Glomerular visceral epithelial cell (primary cell): ENCODE results near the gene LINGO4.
"Not testable (repeated sequence)": the region's sequence is repeated elsewhere in the genome, so short reads cannot be mapped to it uniquely, and the experiment has no call there.

ENCODE experiments used
- DNase-seq: peaks from one replicate; pipeline ENCODE4 v3.0.0-alpha.2; 2016; ENCODE audit errors: extremely low spot score

LINGO4 gene

DNA sequence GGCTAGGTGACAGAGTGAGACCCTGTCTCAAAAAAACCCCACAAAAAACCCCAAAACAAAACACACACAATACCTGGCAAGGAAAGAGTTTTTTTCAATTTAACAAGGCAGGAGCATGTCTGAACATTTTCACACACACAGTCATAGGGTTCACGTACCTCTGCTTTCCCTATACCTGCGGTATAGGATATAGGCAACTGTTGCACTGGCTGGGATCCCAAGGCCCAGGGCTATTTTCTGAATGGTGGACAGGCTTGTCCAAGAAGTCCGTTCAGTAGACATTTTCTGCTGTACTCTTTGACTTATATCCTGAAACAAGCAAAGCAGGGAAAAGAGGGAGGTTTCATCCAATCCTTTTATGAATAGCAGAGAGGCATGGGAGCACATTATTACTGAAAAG is 22.5 kb downstream of the LINGO4 start:
- DNase-seq: no peak

DNA sequence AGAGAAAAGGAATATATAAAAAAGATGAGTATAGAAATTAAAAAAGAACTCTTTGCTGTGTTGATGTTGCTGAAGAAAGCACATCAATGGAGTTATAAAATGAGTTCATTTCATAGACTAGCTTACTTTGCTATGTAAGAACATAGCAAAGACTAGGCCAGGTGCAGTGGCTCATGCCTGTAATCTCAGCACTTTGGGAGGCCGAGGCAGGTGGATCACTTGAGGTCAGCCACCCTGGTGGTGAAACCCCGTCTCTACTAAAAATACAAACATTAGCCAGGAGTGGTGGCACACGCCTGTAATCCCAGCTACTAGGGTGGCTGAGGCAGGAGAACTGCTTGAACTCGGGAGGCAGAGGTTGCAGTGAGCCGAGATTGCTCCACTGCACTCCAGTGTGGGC is 23.2 kb downstream of the LINGO4 start:
- DNase-seq: not testable (repeated sequence)

DNA sequence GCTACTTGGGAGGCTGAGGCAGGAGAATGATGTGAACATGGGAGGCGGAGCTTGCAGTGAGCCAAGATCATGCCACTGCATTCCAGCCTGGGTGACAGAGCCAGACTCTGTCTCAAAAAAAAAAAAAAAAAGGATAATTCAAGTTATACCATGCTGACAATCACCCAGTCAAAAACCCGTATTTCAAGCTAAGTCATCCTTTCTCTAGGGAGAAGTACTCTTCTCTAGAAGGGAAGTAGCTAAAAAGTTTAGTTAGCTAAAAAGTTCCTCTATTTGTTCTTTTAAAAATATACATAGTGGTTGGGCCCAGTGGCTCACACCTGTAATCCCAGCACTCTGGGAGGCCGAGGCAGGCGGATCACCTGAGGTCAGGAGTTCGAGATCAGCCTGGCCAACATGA is 24.5 kb downstream of the LINGO4 start:
- DNase-seq: not testable (repeated sequence)

DNA sequence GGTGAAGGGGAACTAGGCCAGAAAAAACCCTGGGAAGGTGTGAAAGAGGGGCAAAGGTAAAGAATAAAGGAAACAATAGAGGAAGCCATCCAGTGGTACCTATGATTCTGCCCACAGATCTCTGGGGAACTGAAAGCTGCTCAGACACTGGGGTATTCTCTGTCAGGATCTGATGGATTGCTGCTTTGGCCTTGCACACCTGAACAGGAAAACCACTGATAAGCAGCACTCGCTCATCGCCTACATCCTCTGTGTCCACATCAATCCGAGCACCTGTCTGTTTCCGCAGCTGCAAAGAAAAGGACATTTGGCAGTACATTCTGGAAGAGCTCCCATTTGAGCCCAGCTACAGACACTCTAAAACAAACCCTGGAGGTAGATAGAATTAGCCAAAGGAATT is 25.4 kb downstream of the LINGO4 start:
- DNase-seq: no peak

DNA sequence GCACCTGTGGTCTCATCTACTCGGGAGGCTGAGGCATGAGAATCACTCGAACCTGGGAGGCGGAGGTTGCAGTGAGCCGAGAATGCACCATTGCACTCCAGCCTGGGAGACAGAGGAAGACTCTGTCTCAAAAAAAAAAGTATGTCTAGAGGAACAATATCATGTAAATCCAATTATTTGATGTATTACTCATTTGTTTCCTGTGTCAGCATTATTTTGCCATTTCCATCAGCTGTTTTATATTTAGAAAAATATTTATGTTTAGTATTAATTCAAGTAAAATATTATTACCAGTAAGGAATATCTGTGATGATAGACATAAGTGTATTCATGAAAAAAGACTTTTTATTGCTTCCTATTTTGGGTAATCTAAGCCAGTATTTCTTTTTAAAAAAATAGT is 27.9 kb downstream of the LINGO4 start:
- DNase-seq: no peak

DNA sequence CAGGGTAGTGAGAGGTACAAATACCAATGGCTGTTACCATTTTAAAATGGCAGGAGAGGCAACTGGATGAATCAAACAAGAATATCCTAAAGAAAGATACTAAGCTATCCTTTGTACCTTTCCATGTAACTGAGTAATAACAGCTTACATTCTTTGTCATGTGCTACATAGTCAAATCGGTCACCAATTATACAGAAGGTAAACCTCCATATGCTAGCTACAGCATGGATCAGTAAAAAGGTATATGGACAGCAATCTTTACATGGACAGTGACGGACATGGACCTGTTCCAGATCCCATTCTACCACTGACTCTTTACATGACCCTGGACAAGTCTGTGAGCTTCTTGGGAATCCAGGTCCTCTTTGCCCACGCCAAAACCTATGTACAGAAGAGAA is 28.6 kb downstream of the LINGO4 start:
- DNase-seq: no peak

DNA sequence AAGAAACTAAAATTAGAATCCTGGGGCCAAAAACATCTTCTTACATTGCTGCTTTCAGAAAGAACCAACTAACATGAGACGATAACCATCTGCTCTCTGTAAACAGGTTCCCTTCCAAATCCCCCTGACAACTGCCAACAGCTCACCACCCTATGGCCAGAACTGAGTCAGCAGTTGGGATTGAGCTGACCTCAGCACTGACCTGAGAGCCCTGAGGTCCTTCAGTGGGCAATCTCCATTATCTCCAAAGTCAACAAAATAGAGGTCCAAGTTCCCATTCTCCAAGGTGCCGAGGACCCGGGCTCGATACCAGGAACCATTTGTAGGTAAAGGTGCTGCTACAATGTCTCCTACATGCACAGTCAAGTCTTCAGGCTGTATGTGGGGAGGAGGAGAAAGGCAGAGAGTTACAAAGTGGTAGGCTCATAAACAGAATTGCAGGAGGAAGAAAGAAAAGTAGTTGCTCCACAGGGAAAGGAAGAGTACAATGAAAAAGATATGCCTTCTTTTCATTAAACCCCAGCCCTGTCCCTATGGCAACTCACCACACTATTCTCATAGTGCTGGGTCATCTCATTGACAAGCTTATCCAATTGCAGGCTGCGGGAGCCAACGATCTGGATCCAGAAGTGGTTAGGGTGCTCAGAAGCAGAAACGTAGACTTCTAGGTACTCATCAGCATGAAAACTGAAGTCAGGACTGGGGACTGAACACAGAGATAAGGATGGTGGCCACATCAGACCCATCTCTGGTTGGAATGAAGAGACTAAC is 29.1 kb downstream of the LINGO4 start:
- no peak for DNase-seq

DNA sequence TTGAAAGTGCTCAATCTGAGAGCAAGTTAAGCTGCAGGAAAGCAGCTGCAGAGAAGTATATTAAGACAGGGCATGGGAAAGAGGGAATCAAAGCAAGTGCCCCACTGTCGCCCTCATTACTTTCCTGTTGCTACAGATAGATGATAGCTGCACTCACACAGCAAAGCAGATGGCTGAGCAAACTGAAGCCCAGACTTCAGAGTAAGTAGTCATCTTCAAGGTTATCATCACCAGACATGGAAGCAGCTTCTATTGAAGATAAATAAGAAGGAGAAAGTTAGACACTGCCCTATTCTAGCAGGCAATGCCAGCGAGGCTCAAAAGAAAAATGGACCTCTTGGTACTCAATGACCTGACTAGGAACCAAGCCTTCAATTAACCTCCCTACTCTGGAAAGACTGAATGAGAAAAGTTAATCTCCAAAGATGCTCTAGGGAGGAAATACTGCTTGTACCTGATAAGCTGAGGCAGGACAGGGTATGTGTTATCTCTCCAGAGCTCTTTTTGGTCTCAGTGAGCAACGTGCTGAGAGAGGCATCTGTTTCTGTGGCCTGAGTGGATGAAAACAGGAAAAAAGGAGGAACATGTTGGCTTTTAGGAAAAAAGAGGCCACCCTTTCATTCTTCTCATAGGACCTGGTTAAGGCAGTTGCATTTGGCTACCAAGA is 30.8 kb downstream of the LINGO4 start:
- no peak for DNase-seq

DNA sequence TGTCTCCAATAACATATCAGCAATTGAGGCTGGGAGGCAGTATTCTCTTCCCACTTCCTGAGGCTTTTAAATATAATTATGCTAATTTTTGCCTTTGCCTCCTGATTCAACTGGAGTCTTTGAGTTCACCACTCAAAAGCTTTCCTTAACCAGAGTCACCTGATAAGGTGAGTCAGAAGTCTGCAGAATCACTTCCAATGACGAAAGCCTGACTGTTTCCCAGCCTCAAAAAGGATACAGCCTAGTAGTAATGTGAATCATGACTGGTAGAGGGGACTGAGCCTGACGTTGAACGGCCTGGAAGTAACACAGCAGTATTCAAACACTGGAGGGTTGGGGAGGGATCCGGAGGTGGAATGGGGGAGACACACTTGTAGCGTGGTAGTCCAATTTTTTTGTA is 31.5 kb downstream of the LINGO4 start:
- DNase-seq: peak; percentile 50

DNA sequence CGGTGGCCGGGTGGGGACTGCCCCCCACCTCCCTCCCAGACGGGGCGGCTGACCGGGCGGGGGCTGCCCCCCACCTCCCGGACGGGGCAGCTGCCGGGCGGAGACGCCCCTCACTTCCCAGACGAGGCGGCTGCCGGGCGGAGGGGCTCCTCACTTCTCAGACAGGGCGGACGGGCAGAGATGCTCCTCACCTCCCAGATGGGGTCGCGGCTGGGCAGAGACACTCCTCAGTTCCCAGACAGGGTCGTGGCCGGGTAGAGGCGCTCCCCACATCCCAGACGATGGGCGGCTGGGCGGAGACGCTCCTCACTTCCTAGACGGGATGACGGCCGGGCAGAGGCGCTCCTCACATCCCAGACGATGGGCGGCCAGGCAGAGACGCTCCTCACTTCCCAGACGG is 35.9 kb downstream of the LINGO4 start:
- not testable (repeated sequence) for DNase-seq

DNA sequence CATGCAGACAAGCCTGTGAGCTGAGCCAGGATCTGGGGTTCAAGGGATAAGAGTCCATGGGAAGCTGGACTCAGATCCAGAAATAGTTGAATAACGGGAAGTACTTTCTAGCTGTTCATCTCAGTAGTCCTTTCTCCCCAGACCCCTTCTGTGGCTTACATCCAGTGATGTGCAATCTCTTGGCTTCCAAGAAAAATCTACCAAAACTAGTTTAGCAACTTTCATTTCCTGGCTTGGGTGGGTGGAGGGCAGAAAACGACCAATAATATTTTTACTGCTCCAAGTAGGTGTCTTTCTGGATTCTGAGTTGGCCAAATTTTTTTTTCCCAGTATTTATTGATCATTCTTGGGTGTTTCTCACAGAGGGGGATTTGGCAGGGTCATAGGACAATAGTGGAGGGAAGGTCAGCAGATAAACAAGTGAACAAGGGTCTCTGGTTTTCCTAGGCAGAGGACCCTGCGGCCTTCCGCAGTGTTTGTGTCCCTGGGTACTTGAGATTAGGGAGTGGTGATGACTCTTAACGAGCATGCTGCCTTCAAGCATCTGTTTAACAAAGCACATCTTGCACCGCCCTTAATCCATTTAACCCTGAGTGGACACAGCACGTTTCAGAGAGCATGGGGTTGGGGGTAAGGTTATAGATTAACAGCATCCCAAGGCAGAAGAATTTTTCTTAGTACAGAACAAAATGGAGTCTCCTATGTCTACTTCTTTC is 36.7 kb downstream of the LINGO4 start:
- not testable (repeated sequence) for DNase-seq

DNA sequence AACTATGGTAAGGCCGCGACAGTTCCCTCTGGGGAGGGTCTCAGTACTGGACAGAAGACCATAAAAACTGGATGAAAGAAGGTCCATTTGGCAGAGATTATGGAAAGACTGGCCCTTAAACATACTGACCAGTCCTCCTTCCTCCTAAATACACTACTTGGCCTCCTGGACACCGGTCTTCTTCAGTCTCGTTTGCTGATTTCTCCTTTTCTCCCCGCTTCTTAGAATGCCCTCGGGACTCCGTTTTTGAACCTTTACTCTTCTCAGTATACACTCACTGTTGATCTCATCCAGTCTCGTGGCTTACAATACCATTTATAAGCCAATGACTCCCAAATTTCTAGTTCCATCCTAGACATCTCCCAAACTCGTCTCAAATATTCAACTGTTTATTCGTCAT is 41.2 kb downstream of the LINGO4 start:
- DNase-seq: no peak

DNA sequence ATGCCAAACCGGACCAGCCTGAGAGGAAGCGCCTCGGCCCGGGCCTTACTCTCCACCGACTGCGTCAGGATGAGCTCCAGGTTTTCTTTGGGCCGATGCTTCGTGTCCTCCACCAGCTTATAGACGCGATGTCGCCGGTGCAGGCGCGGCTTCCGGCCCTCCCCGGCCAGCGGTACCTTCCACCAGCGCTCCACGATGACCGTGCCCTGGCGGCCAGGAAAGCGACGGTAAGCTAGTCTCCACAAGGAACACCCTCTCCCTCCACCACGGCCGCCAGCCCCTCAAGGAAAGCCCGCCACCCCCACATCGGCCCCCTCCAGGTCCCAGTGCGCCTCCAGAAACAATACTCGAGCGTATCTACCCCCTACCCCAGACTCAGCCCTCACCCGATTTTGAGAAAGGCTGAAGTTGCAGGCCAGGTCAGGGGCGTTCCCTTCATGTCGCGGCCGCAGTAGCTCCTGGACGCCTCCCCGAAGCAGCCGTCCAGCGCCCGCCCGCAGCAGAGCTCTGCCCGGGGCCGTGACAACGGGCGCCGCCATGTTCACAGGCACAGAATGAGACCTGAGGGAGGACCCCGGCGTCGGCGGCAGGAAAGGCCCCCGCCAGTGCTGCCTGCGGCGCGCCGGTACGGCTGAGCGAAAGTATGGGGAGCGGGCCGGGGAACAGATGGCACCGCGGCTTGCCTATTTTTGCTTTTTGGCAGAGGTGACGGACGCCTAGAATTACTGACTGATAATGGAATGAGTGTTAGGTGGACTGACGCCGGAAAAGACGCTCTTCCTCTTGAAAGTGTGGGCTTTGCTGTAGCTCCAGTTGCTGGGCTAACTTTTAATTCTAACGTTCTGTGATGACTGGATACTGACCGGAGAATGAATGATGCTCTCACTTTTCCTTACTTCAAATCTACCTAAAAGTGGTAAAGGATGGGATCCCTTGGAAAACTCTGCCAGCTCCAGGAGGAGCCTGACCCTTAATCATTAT is 42.0 kb downstream of the LINGO4 start, which contains the start of gene MRPL9:
Gene MRPL9 (minus strand): TSS at position 556 of the 981 bp plus-strand sequence. CDS start 17 bp downstream, at position 539.
- DNase-seq: peak; percentile 80

DNA sequence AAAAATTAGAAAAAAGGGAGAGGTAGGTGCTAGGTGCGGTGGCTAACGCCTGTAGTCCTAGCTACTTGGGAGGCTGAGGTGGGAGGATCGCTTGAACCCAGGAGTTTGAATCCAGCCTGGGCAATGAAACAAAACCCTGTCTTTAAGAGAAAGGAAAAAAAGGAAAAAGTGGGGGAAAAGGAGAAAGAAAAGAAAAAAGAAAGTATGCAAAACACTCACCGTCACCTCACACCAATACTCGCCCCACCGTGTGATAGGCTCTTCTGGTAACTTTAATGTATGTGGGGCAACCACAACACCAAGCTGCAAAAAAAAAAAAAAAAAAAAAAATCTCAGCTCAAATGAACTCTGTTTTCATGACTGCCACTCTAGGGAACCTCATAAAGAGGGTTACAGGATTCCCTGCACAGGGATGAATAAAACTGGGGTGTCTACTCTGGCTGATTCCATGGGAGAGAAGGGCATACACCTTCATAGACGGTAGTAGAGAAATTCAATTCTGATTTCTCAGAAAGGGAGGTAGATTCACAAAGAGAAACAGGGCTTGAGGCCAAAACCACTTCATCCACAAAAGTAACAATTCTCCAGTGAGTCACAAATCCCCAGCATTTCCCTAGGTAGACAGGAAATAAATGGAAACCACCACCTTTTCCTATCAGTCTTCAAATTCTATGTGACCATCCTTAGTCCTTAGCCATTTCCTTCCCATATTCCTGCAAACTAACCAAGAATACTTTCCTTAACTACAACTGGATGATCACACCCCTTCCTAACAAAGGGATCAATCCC is 44.4 kb downstream of the LINGO4 start:
- peak; percentile 8 for DNase-seq

DNA sequence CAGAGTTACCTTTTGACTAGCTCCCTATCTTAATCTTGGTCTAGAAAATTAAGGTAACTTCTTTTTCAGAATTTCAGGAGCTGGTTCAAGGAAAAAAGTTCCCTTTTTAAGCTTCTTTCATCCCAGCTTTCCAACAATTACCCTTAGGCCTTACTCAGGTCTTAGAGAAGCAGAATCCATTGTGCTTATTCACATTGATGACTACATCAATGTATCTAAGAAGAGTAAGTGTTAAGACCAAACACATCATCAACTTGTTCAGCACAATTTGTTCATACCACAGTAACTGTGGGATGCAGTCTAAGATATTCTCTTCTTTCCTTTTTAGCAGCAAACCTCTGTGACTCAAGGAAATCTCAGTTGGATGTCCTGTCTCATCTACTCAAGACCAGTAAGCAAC is 46.0 kb downstream of the LINGO4 start:
- no peak for DNase-seq

DNA sequence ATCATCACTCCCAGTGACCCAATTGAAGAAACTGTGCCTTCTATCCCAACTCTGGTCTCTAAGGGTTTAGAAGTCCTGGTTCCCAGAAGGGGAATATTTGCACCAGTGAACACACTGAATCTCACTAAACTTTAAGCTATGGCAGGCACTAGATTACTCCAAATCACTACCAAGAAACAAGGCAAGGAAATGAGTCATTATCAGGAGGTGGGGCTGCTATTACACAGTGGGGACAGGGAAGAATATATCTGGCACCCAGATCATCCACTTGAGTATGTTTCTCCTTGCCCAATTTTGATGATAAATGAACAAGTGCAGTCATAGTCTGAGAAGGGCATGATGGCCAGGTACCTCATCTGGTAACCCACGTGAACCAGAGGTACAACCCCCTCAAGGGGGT is 48.9 kb downstream of the LINGO4 start:
- DNase-seq: no peak
